ENCODE measurements around the gene STARD5. TPM values are rescaled to one million over a fixed set of nuclear protein-coding genes. Genes with fewer than 3 reads are reported as not detected.
A peak's percentile ranks its signal among the peaks of the same experiment; 100 is the strongest.

STARD5 gene
- total RNA-seq, 5 donors from 2014 or later (not counting 1 experiment from before 2014, with no cell fraction given) = 5.8 to 8.5 (median 7.3) TPM

DNA sequence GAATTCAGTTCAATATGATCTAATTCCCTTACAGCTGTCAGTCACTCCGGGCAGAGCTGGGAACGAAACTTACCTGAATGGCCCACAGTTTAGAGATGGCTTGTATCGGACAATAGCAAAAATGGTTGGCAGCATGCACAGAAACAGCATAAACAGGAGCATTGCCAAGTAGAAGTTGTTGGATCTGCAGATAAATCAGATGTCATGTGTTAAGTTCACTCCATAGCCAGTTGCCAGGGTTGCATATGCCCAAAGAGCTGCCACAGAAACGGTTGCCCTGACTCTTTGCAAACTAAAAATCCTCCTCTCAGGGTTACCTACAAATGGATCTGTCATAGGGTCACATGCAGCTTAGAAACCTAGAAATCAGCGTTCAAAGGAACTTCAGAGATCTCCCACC lies 15.4 kb upstream of the STARD5 start:
- no peaks in the 10 kb centered on the region for H3K4me1 ChIP-seq (ENCODE audit: control insufficient read depth in 1 of 2, extremely low read depth in 1 of 2, insufficient read depth in 2 of 2, low read length in 2 of 2)
- H3K9me3 Mint-ChIP-seq = no peaks in the 10 kb centered on the region
- peaks cover 0 to 2% of the 10 kb centered on the region in 2 donors for H3K27me3 Mint-ChIP-seq
- H3K36me3 Mint-ChIP-seq = no peaks in the 10 kb centered on the region
- H3K27ac Mint-ChIP-seq = no peak overlapping the region
- no peak for DNase-seq
- no peak overlapping the region for H3K27ac ChIP-seq (ENCODE audit: low read length)
- ChIA-PET POLR2A (interaction anchor here in 1 of 2 donors (0.6 kb wide), 1 partner anchor 91 kb away, joined by 8 read pairs; no protein-coding TSS in a partner anchor), CTCF (interaction anchor here in 1 of 2 donors (1.5 kb wide), 1 partner anchor 73 kb away, joined by 6 read pairs; no protein-coding TSS in a partner anchor)
- WGBS (ENCODE audit: insufficient coverage) = 97% methylated on average over 5 of the region's 5 CpGs
- H3K9me3 ChIP-seq = no peaks in the 10 kb centered on the region
- ATAC-seq (replicated peaks in 1 of 4) = no peak
- H3K4me3 Mint-ChIP-seq = no peak overlapping the region
- no peak overlapping the region for H3K4me3 ChIP-seq (ENCODE audit: control insufficient read depth in 1 of 2, extremely low read depth in 1 of 2, low read length in 1 of 2)
- no peaks in the 10 kb centered on the region for H3K36me3 ChIP-seq (ENCODE audit: control insufficient read depth in 2 of 2, extremely low read depth in 1 of 2, insufficient read depth in 1 of 2, low read length in 1 of 2)
- no peaks in the 10 kb centered on the region for H3K27me3 ChIP-seq (replicated peaks in 1 of 2; ENCODE audit: control insufficient read depth in 2 of 2, extremely low read depth in 1 of 2, insufficient read depth in 2 of 2, low read length in 1 of 2)
- peaks cover 4 to 12% (median 5%) of the 10 kb centered on the region in 3 donors for H3K4me1 Mint-ChIP-seq

DNA sequence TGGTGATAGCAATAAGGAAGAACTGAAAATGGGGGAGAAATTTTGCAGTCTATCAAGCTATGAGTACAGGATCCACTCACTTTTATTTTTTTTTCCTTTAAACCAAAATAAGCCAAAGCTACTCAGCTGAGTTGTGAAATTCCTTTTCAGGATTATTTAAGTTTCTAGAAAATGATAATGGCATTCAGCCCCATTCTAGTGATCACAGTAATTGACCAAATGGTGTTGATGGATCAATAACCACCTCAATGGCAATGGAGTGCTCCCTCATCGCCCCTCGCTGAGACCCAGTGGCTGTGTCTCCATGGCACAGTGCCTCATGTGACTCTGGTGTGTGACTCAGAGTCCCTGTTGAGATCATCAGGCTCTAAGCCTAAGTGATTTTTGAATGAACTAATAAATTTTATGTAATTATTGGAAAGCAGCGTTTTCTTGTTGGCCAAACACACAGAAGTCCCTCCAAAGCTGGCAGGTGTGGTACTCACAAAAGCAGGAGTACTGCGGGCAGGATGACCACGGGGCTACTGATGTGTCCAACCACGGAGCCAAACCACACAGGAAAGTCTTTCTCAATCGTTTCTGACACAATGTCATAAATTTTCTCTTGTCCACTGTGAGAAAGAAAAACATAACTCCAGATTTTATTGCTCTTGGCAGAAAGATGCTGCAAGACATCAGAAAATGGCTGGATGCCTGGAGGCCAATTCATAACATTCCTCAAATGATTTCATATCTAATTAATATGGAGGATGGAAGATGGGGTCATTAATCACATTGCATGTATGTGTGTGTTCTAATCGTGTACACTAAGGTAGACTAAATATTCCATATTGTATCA lies 14.4 kb upstream of the STARD5 start:
- Histone ChIP-seq H3K4me1 (ENCODE audit: control insufficient read depth in 1 of 2, extremely low read depth in 1 of 2, insufficient read depth in 2 of 2, low read length in 2 of 2) (no peaks in the 10 kb centered on the region), H3K4me3 (ENCODE audit: control insufficient read depth in 1 of 2, extremely low read depth in 1 of 2, low read length in 1 of 2) (no peak overlapping the region), H3K9me3 (no peaks in the 10 kb centered on the region), H3K27ac (ENCODE audit: low read length) (no peak overlapping the region), H3K36me3 (ENCODE audit: control insufficient read depth in 2 of 2, extremely low read depth in 1 of 2, insufficient read depth in 1 of 2, low read length in 1 of 2) (no peaks in the 10 kb centered on the region), H3K27me3 (replicated peaks in 1 of 2; ENCODE audit: control insufficient read depth in 2 of 2, extremely low read depth in 1 of 2, insufficient read depth in 2 of 2, low read length in 1 of 2) (no peaks in the 10 kb centered on the region)
- H3K4me3 Mint-ChIP-seq = no peak overlapping the region
- H3K36me3 Mint-ChIP-seq = no peaks in the 10 kb centered on the region
- ChIA-PET CTCF (interaction anchor here in 1 of 2 donors (1.5 kb wide), 1 partner anchor 72 kb away, joined by 6 read pairs; no protein-coding TSS in a partner anchor), POLR2A (no interaction called here)
- H3K4me1 Mint-ChIP-seq = peaks cover 7 to 15% (median 7%) of the 10 kb centered on the region in 3 donors
- H3K9me3 Mint-ChIP-seq = no peaks in the 10 kb centered on the region
- peaks cover 0 to 2% of the 10 kb centered on the region in 2 donors for H3K27me3 Mint-ChIP-seq
- no peak overlapping the region for H3K27ac Mint-ChIP-seq
- no peak for ATAC-seq (replicated peaks in 1 of 4)
- WGBS (ENCODE audit: insufficient coverage) = 66% methylated on average over 4 of the region's 8 CpGs
- no peak for DNase-seq

DNA sequence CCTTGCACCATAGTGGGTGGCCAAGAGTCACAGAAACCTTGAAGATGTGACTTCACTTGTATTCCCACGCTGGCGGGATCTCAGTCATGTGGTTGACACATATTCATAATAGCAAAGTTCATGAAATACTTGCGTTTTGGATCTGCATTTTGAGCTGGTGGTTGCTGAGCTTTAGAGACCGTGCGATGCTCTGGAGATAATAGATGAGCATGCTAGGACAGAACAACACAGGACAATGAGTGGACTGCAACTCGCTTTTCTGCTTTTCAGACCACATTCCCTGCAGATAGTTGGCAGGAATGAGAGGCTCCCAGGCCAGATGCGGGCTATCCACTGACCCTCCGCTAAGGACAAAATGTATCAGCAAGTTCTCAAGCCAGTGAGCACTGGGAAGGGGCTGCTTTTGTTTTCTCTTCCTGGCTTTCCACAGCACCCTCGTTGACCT lies 13.8 kb upstream of the STARD5 start:
- ChIA-PET POLR2A (no interaction called here), CTCF (no interaction called here)
- Histone ChIP-seq H3K36me3 (ENCODE audit: control insufficient read depth in 2 of 2, extremely low read depth in 1 of 2, insufficient read depth in 1 of 2, low read length in 1 of 2) (no peaks in the 10 kb centered on the region), H3K27ac (ENCODE audit: low read length) (no peak overlapping the region), H3K4me3 (ENCODE audit: control insufficient read depth in 1 of 2, extremely low read depth in 1 of 2, low read length in 1 of 2) (no peak overlapping the region), H3K27me3 (replicated peaks in 1 of 2; ENCODE audit: control insufficient read depth in 2 of 2, extremely low read depth in 1 of 2, insufficient read depth in 2 of 2, low read length in 1 of 2) (no peaks in the 10 kb centered on the region), H3K4me1 (ENCODE audit: control insufficient read depth in 1 of 2, extremely low read depth in 1 of 2, insufficient read depth in 2 of 2, low read length in 2 of 2) (no peaks in the 10 kb centered on the region), H3K9me3 (no peaks in the 10 kb centered on the region)
- WGBS (ENCODE audit: insufficient coverage) = 49% methylated on average over 3 of the region's 9 CpGs
- H3K27me3 Mint-ChIP-seq = peaks cover 0 to 2% of the 10 kb centered on the region in 2 donors
- H3K4me1 Mint-ChIP-seq = peaks cover 7 to 17% (median 13%) of the 10 kb centered on the region in 3 donors
- no peak overlapping the region for H3K27ac Mint-ChIP-seq
- no peaks in the 10 kb centered on the region for H3K36me3 Mint-ChIP-seq
- no peaks in the 10 kb centered on the region for H3K9me3 Mint-ChIP-seq
- no peak overlapping the region for H3K4me3 Mint-ChIP-seq
- DNase-seq (no peak), ATAC-seq (replicated peaks in 1 of 4) (no peak)

DNA sequence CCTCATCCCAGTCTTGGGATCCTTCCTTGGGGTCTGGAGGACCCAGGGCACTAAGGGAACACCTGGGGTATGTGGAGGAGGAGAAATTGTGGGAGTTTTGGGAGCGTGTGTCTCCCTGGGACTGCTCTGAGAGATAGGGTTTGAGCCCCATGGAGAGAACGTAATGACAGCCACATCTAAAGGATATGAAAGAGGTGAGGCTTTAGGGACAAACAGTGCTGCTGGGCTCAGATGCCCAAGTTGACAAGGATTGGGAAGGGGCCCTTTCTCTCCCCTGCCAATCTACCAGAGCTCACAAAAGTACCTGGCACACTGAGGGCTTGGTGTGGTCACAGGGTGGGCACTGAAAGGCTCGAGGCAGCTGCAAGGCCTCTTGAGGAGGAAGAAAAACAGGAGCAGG lies 13.3 kb upstream of the STARD5 start:
- no peak overlapping the region for H3K4me3 ChIP-seq (ENCODE audit: control insufficient read depth in 1 of 2, extremely low read depth in 1 of 2, low read length in 1 of 2)
- no peak overlapping the region for H3K27ac ChIP-seq (ENCODE audit: low read length)
- CTCF ChIA-PET = interaction anchor here (0.7 to 2.5 kb wide), 6 partner anchors 38 to 71 kb away, joined by 3 to 22 read pairs (median 4); no protein-coding TSS in a partner anchor
- peaks cover 0 to 2% of the 10 kb centered on the region in 2 donors for H3K27me3 Mint-ChIP-seq
- DNase-seq = no peak
- H3K4me1 Mint-ChIP-seq = peaks cover 7 to 18% (median 13%) of the 10 kb centered on the region in 3 donors
- H3K36me3 Mint-ChIP-seq = no peaks in the 10 kb centered on the region
- H3K9me3 ChIP-seq = no peaks in the 10 kb centered on the region
- H3K36me3 ChIP-seq (ENCODE audit: control insufficient read depth in 2 of 2, extremely low read depth in 1 of 2, insufficient read depth in 1 of 2, low read length in 1 of 2) = no peaks in the 10 kb centered on the region
- POLR2A ChIA-PET = interaction anchor here in 1 of 2 donors (1.0 kb wide), 1 partner anchor 51 kb away, joined by 4 read pairs; no protein-coding TSS in a partner anchor
- WGBS (ENCODE audit: insufficient coverage) = 85% methylated on average over 3 of the region's 3 CpGs
- no peaks in the 10 kb centered on the region for H3K4me1 ChIP-seq (ENCODE audit: control insufficient read depth in 1 of 2, extremely low read depth in 1 of 2, insufficient read depth in 2 of 2, low read length in 2 of 2)
- H3K27ac Mint-ChIP-seq = no peak overlapping the region
- no peaks in the 10 kb centered on the region for H3K9me3 Mint-ChIP-seq
- no peaks in the 10 kb centered on the region for H3K27me3 ChIP-seq (replicated peaks in 1 of 2; ENCODE audit: control insufficient read depth in 2 of 2, extremely low read depth in 1 of 2, insufficient read depth in 2 of 2, low read length in 1 of 2)
- no peak overlapping the region for H3K4me3 Mint-ChIP-seq
- no peak for ATAC-seq (replicated peaks in 1 of 4)

DNA sequence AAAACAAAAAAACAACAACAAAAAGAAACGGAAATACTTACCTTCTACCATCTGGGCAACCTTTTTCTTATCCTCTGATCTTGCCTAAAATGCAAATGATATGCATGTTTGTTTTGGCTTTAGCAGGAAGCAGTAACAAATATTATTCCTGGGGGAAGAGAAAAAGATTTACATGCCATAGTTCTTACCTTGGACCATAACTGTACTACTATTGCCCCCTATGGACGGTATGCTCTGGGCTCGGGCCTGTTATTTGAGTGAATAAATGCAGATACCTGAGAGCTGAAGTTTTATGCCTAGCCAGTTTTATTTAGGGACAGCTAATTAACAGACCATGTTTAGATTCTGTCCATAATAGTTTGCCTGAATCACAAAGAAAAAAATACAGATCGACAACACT lies 12.6 kb upstream of the STARD5 start:
- H3K4me3 ChIP-seq (ENCODE audit: control insufficient read depth in 1 of 2, extremely low read depth in 1 of 2, low read length in 1 of 2) = no peak overlapping the region
- Mint-ChIP-seq H3K27me3 (peaks cover 0 to 2% of the 10 kb centered on the region in 2 donors), H3K36me3 (no peaks in the 10 kb centered on the region), H3K27ac (no peak overlapping the region), H3K9me3 (no peaks in the 10 kb centered on the region), H3K4me3 (no peak overlapping the region), H3K4me1 (peaks cover 7 to 25% (median 16%) of the 10 kb centered on the region in 3 donors)
- WGBS (ENCODE audit: insufficient coverage) = 100% methylated on average over 1 of the region's 4 CpGs
- H3K27me3 ChIP-seq (replicated peaks in 1 of 2; ENCODE audit: control insufficient read depth in 2 of 2, extremely low read depth in 1 of 2, insufficient read depth in 2 of 2, low read length in 1 of 2) = no peaks in the 10 kb centered on the region
- H3K27ac ChIP-seq (ENCODE audit: low read length) = no peak overlapping the region
- DNase-seq = peak in 16 of 35 experiments; percentile 12 to 67 (median 30)
- POLR2A ChIA-PET = interaction anchor here (0.7 to 1.0 kb wide), 2 partner anchors 50 to 61 kb away, joined by 3 to 4 read pairs; no protein-coding TSS in a partner anchor
- no peaks in the 10 kb centered on the region for H3K36me3 ChIP-seq (ENCODE audit: control insufficient read depth in 2 of 2, extremely low read depth in 1 of 2, insufficient read depth in 1 of 2, low read length in 1 of 2)
- no peaks in the 10 kb centered on the region for H3K9me3 ChIP-seq
- peaks cover 0 to 2% of the 10 kb centered on the region in 2 experiments for H3K4me1 ChIP-seq (ENCODE audit: control insufficient read depth in 1 of 2, extremely low read depth in 1 of 2, insufficient read depth in 2 of 2, low read length in 2 of 2)
- CTCF ChIA-PET = interaction anchor here (0.7 to 2.5 kb wide), 6 partner anchors 38 to 70 kb away, joined by 3 to 22 read pairs (median 4); no protein-coding TSS in a partner anchor
- peak; percentile 57 to 73 (median 67) for ATAC-seq (replicated peaks in 1 of 4)

DNA sequence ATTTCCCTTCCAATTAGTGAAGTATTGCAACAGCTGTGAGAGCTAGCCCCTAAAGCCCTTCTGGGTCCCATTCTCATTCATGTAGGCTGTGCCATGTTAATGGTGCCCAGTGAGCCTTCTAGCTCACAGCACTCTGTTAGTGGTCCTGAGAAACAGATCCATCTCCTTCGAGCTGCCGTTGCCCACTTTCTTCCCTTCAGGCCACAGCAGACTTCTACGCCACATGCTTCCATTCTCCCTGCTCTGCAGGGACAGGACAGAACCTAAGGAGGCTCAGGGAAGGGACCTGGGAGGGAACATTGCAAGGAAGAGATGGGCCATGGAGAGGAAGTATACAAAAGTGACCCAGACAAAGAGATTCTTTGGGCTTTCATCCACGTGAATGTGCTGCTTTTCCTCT lies 11.7 kb upstream of the STARD5 start:
- Mint-ChIP-seq H3K27ac (no peak overlapping the region), H3K4me1 (peaks cover 10 to 34% (median 25%) of the 10 kb centered on the region in 3 donors), H3K36me3 (no peaks in the 10 kb centered on the region), H3K9me3 (no peaks in the 10 kb centered on the region), H3K27me3 (peaks cover 0 to 2% of the 10 kb centered on the region in 2 donors), H3K4me3 (no peak overlapping the region)
- CTCF ChIA-PET = interaction anchor here (0.5 to 2.5 kb wide), 4 partner anchors 49 to 861 kb away, joined by 3 to 22 read pairs (median 4); no protein-coding TSS in a partner anchor
- WGBS (ENCODE audit: insufficient coverage) = 95% methylated on average over 3 of the region's 4 CpGs
- DNase-seq (no peak), ATAC-seq (replicated peaks in 1 of 4) (no peak)
- Histone ChIP-seq H3K36me3 (ENCODE audit: control insufficient read depth in 2 of 2, extremely low read depth in 1 of 2, insufficient read depth in 1 of 2, low read length in 1 of 2) (no peaks in the 10 kb centered on the region), H3K27me3 (replicated peaks in 1 of 2; ENCODE audit: control insufficient read depth in 2 of 2, extremely low read depth in 1 of 2, insufficient read depth in 2 of 2, low read length in 1 of 2) (no peaks in the 10 kb centered on the region), H3K4me1 (ENCODE audit: control insufficient read depth in 1 of 2, extremely low read depth in 1 of 2, insufficient read depth in 2 of 2, low read length in 2 of 2) (peaks cover 0 to 2% of the 10 kb centered on the region in 2 experiments), H3K4me3 (ENCODE audit: control insufficient read depth in 1 of 2, extremely low read depth in 1 of 2, low read length in 1 of 2) (no peak overlapping the region), H3K27ac (ENCODE audit: low read length) (no peak overlapping the region), H3K9me3 (no peaks in the 10 kb centered on the region)
- POLR2A ChIA-PET = interaction anchor here in 1 of 2 donors (0.6 kb wide), 1 partner anchor 58 kb away, joined by 6 read pairs; no protein-coding TSS in a partner anchor

Data from T-cell (primary cell).